A673 (cell line): ENCODE data around the gene LCE2C. TPM values are rescaled to one million over a fixed set of nuclear protein-coding genes. Genes with fewer than 3 reads are reported as not detected.

Experiments
- BruUV-seq: library from RNA; stranded (reverse); fragments of 400-500 nt; replicated peaks from 2 replicates; lab custom pipeline; 2021; lab: Mats Ljungman, UMichigan
- CTCF ChIA-PET: fragments of 300-600 bp; sonication (Branson Sonifier 250); formaldehyde crosslinking; loops from one replicate; lab custom pipeline; 2022; ENCODE audit warnings: antibody characterized with exemption; lab: Charles Lee
- POLR2A ChIA-PET: fragments of 300-600 bp; sonication (Branson Sonifier 250); formaldehyde crosslinking; loops from one replicate; lab custom pipeline; 2022; ENCODE audit warnings: antibody characterized with exemption; ENCODE audit not compliant: low non-redundant PET; lab: Charles Lee
- DNase-seq: peaks from one replicate; pipeline ENCODE4 v3.0.0-alpha.2; 2015; ENCODE audit warnings: low spot score
- H3K27ac ChIP-seq: fragments of 200-600 bp; sonication (generic); 2 replicates; pipeline ENCODE4 v1.5.1; 2016; ENCODE audit warnings: mixed run types, low read depth, mild to moderate bottlenecking, mixed read lengths, antibody characterized with exemption, low read length; ENCODE audit not compliant: poor library complexity, severe bottlenecking
- H3K27me3 ChIP-seq: fragments of 200-600 bp; sonication (generic); replicated peaks from 2 replicates; pipeline ENCODE4 v1.6.1; 2017; ENCODE audit warnings: mixed run types, low read depth, mild to moderate bottlenecking, mixed read lengths, antibody characterized with exemption, low read length; ENCODE audit not compliant: insufficient read depth, poor library complexity
- H3K36me3 ChIP-seq: fragments of 200-600 bp; sonication (generic); 2 replicates; pipeline ENCODE4 v1.6.1; 2016; ENCODE audit warnings: mixed run types, mild to moderate bottlenecking, mixed read lengths, antibody characterized with exemption, low read length; ENCODE audit not compliant: insufficient read depth, poor library complexity, severe bottlenecking
- H3K4me1 ChIP-seq: fragments of 200-600 bp; sonication (generic); 2 replicates; pipeline ENCODE4 v1.6.1; 2017; ENCODE audit warnings: mixed run types, mild to moderate bottlenecking, mixed read lengths, antibody characterized with exemption, low read length; ENCODE audit not compliant: insufficient read depth, poor library complexity, severe bottlenecking
- H3K4me3 ChIP-seq: fragments of 200-600 bp; sonication (generic); 2 replicates; pipeline ENCODE4 v1.5.1; 2016; ENCODE audit warnings: low read depth, mixed run types, mild to moderate bottlenecking, mixed read lengths, low read length; ENCODE audit not compliant: poor library complexity, severe bottlenecking
- H3K9me3 ChIP-seq: fragments of 200-600 bp; sonication (generic); 2 replicates; pipeline ENCODE4 v1.6.1; 2016; ENCODE audit warnings: mixed run types, low read depth, mild to moderate bottlenecking, mixed read lengths, antibody characterized with exemption, low read length; ENCODE audit not compliant: poor library complexity, severe bottlenecking
- EZH2 ChIP-seq: fragments of 200-600 bp; sonication (generic); IDR thresholded peaks from 2 replicates; pipeline ENCODE4 v1.6.1; 2017; ENCODE audit warnings: borderline replicate concordance, low read depth, mild to moderate bottlenecking, mixed read lengths, antibody characterized with exemption, low read length; ENCODE audit not compliant: poor library complexity, severe bottlenecking
- intact Hi-C: fragments of 100-400 bp; cut with micrococcal nuclease; formaldehyde crosslinking; loops from one replicate; pipeline ENCODE4 v1.10.0; 2022; ENCODE audit not compliant: unreplicated experiment
- total RNA-seq: library from RNA; stranded (reverse); gene quantifications from 2 replicates; pipeline ENCODE4 v1.2.3, GENCODE V29; 2021
- TF ChIP-seq, protein P1 (sequence below): fragments of 300-800, 200-600 bp; sonication (generic); conservative IDR thresholded peaks from 2 replicates; pipeline ENCODE4 v1.5.1; 2017; ENCODE audit warnings: low read depth, mild to moderate bottlenecking, antibody characterized with exemption, low read length, moderate library complexity, mixed read lengths

Gene LCE2C
- total RNA-seq, 1 experiment from 2014 or later = not detected

DNA sequence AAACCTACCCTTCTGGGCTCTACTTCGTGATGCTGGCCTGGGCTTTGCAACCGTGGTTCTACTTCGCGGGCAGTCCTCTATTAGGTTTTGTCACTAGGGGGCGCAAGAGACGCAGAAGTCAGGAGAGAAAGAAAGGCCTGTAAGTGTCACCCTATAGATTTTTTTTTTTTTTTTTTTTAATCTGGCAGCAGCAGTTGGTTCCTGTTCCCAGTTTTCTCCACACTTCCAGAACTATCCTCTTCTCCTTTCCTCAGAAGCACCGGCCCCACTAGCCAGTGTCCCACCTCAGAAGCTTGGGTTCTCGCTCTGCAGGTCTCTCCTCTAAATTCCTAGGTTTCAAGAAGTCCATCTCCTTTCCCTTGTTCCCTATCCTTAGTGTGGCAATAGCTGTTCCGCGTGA, 21.0 kb upstream of the LCE2C start:
- Histone ChIP-seq H3K36me3 (no peaks in the 10 kb centered on the region), H3K4me3 (no peak overlapping the region), H3K27ac (no peak overlapping the region), H3K27me3 (peaks cover 11% of the 10 kb centered on the region), H3K9me3 (no peaks in the 10 kb centered on the region), H3K4me1 (no peaks in the 10 kb centered on the region)
- intact Hi-C loops = loop anchor here (5.0 kb wide), 1 partner anchor 568 kb away; no protein-coding TSS in a partner anchor
- TF ChIP-seq, protein P1, sequence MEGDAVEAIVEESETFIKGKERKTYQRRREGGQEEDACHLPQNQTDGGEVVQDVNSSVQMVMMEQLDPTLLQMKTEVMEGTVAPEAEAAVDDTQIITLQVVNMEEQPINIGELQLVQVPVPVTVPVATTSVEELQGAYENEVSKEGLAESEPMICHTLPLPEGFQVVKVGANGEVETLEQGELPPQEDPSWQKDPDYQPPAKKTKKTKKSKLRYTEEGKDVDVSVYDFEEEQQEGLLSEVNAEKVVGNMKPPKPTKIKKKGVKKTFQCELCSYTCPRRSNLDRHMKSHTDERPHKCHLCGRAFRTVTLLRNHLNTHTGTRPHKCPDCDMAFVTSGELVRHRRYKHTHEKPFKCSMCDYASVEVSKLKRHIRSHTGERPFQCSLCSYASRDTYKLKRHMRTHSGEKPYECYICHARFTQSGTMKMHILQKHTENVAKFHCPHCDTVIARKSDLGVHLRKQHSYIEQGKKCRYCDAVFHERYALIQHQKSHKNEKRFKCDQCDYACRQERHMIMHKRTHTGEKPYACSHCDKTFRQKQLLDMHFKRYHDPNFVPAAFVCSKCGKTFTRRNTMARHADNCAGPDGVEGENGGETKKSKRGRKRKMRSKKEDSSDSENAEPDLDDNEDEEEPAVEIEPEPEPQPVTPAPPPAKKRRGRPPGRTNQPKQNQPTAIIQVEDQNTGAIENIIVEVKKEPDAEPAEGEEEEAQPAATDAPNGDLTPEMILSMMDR = peak; percentile 91
- no peak for TF ChIP-seq EZH2
- ChIA-PET CTCF (interaction anchor here (0.7 kb wide), 1 partner anchor 1614 kb away, joined by 6 read pairs; no protein-coding TSS in a partner anchor), POLR2A (no interaction called here)
- BruUV-seq = no TSS peak
- DNase-seq = peak; percentile 76

DNA sequence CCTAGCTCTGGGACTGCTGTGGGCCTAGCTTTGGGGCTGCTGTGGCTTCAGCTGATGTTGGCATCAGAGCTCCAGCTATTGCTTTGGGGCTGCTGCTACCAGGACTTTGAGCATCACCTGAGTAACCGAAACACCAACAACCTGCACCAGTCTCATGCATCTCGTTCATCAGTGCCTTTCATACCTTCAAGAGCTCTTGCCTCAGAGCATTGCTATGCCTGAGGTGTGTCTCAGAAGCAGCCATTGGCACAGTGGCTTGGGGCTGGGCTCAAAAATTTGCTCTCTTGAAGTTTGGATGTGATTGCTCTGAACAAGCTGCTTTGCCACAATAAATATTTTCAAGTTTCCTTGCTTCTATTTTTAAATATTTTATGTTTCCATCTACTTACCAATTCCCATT, 18.6 kb upstream of the LCE2C start:
- Histone ChIP-seq H3K4me3 (no peak overlapping the region), H3K4me1 (no peaks in the 10 kb centered on the region), H3K27ac (no peak overlapping the region), H3K27me3 (peaks cover 24% of the 10 kb centered on the region), H3K9me3 (no peaks in the 10 kb centered on the region), H3K36me3 (no peaks in the 10 kb centered on the region)
- no peak for TF ChIP-seq EZH2
- TF ChIP-seq, protein P1 = no peak
- intact Hi-C loops = no loop called here
- no peak for DNase-seq
- ChIA-PET POLR2A (no interaction called here), CTCF (no interaction called here)
- BruUV-seq = no TSS peak

DNA sequence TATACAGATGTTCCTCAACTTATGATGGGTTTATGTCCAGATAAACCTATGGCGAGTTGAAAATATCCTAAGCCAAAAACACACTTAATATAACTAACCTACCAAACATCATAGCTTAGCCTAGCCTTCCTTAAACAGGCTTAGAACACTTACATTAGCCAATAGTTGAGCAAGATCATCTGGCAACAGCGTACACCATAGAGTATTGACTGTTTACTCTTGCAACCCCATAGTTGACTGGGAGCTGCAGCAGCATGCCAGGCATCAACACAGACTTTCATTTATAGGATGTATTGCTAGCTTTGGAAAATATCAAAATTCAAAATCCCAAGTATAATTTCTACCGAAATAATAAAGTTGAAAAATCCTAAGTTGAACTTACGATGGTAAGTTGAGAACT, 17.4 kb upstream of the LCE2C start:
- intact Hi-C loops = no loop called here
- no peak for DNase-seq
- Histone ChIP-seq H3K4me3 (no peak overlapping the region), H3K9me3 (no peaks in the 10 kb centered on the region), H3K27me3 (peaks cover 26% of the 10 kb centered on the region), H3K36me3 (no peaks in the 10 kb centered on the region), H3K4me1 (no peaks in the 10 kb centered on the region), H3K27ac (no peak overlapping the region)
- TF ChIP-seq EZH2 = no peak
- TF ChIP-seq, protein P1 = no peak
- CTCF ChIA-PET = no interaction called here
- BruUV-seq = no TSS peak
- POLR2A ChIA-PET = no interaction called here
